Transverse colon (tissue), 4 donors: ENCODE measurements around the gene GNS.

ENCODE experiments used
- POLR2A ChIP-seq: fragments of 450-650 bp; IDR thresholded peaks from one replicate; pipeline ENCODE4 v1.6.1; 2016; ENCODE audit warnings: antibody characterized with exemption, mild to moderate bottlenecking, moderate library complexity
- POLR2AphosphoS5 ChIP-seq, 3 donors: sonication (generic); formaldehyde crosslinking; IDR thresholded peaks; one replicate each; pipeline ENCODE4 v1.6.1; 2016; ENCODE audit warnings: antibody characterized with exemption in 3 of 3
- TF ChIP-seq, protein P1 (sequence below), 5 experiments: fragments of 200-600 bp in 3 of 5; fragments of 450-650 bp in 2 of 5; sonication (generic) in 3 of 5; IDR thresholded peaks; 1 replicate in 2 of 5; 2 replicates in 3 of 5; pipeline ENCODE4 v1.5.1; 2016 to 2017; ENCODE audit warnings: antibody characterized with exemption in 5 of 5, inconsistent platforms in 3 of 5, mild to moderate bottlenecking in 2 of 5, moderate library complexity in 1 of 5

- TF ChIP-seq, protein P1, sequence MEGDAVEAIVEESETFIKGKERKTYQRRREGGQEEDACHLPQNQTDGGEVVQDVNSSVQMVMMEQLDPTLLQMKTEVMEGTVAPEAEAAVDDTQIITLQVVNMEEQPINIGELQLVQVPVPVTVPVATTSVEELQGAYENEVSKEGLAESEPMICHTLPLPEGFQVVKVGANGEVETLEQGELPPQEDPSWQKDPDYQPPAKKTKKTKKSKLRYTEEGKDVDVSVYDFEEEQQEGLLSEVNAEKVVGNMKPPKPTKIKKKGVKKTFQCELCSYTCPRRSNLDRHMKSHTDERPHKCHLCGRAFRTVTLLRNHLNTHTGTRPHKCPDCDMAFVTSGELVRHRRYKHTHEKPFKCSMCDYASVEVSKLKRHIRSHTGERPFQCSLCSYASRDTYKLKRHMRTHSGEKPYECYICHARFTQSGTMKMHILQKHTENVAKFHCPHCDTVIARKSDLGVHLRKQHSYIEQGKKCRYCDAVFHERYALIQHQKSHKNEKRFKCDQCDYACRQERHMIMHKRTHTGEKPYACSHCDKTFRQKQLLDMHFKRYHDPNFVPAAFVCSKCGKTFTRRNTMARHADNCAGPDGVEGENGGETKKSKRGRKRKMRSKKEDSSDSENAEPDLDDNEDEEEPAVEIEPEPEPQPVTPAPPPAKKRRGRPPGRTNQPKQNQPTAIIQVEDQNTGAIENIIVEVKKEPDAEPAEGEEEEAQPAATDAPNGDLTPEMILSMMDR (IDR thresholded peaks at IDR 0.05): no peak
- TF ChIP-seq POLR2A (no peak), POLR2AphosphoS5 (IDR thresholded peaks at IDR 0.05) (no peak)
Observed at GRCh38 chr12:64746663-64747062, 12.5 kb downstream of the GNS start.
